HepG2 (cell line): ENCODE data around the gene LPIN3. TPM values are rescaled to one million over a fixed set of nuclear protein-coding genes. Genes with fewer than 3 reads are reported as not detected.

Experiments
- ARID2 ChIP-seq: sonication (generic); formaldehyde crosslinking; IDR thresholded peaks from 2 replicates; pipeline ENCODE4 v1.8.1; 2022; ENCODE audit warnings: mild to moderate bottlenecking, missing genetic modification reagents, borderline replicate concordance
- CCAR2 ChIP-seq: fragments of 200-400 bp; formaldehyde crosslinking; optimal IDR thresholded peaks from 2 replicates; pipeline ENCODE3; 2018; ENCODE audit warnings: low read depth, mild to moderate bottlenecking, low read length, moderate library complexity
- KAT7 ChIP-seq: IDR thresholded peaks from 2 replicates; pipeline ENCODE4 v1.6.1; 2018; ENCODE audit warnings: borderline replicate concordance, missing compliant biosample characterization
- MIXL1 ChIP-seq: IDR thresholded peaks from 2 replicates; pipeline ENCODE4 v1.6.1; 2016
- MXI1 ChIP-seq: IDR thresholded peaks from 3 replicates; pipeline ENCODE4 v1.6.1; 2012; ENCODE audit warnings: low read depth, low read length, inconsistent platforms, borderline replicate concordance
- NFE2L2 ChIP-seq: fragments of 150-350 bp; IDR thresholded peaks from 2 replicates; pipeline ENCODE4 v1.6.1; 2014; ENCODE audit warnings: low read length
- PAX8 ChIP-seq: sonication (generic); formaldehyde crosslinking; IDR thresholded peaks from 2 replicates; pipeline ENCODE4 v1.8.0; 2022; ENCODE audit warnings: mild to moderate bottlenecking, missing genetic modification reagents, borderline replicate concordance
- PHF5A ChIP-seq: IDR thresholded peaks from one replicate; pipeline ENCODE4 v1.6.1; 2018; ENCODE audit warnings: low read depth, missing genetic modification reagents; ENCODE audit not compliant: unreplicated experiment
- PITX1 ChIP-seq: sonication (generic); formaldehyde crosslinking; IDR thresholded peaks from 2 replicates; pipeline ENCODE4 v1.5.1; 2020; ENCODE audit warnings: mild to moderate bottlenecking, missing genetic modification reagents
- RFX5 ChIP-seq: IDR thresholded peaks from 2 replicates; pipeline ENCODE4 v1.6.1; 2011; ENCODE audit warnings: low read depth, low read length, improper control_type of control experiment
- SALL1 ChIP-seq: sonication (generic); formaldehyde crosslinking; IDR thresholded peaks from 2 replicates; pipeline ENCODE4 v1.8.0; 2022; ENCODE audit warnings: mild to moderate bottlenecking, missing genetic modification reagents
- TAF1 ChIP-seq: sonication (generic); formaldehyde crosslinking; IDR thresholded peaks from 2 replicates; pipeline ENCODE4 v1.4.0; 2020; ENCODE audit warnings: missing genetic modification reagents
- TSC22D2 ChIP-seq: sonication (generic); formaldehyde crosslinking; IDR thresholded peaks from 2 replicates; pipeline ENCODE4 v1.5.1; 2020; ENCODE audit warnings: missing genetic modification reagents, mild to moderate bottlenecking, borderline replicate concordance
- ZNF431 ChIP-seq: sonication (generic); formaldehyde crosslinking; IDR thresholded peaks from 2 replicates; pipeline ENCODE4 v1.9.0; 2022; ENCODE audit warnings: missing genetic modification reagents, low read depth, mild to moderate bottlenecking, borderline replicate concordance
- ZSCAN12 ChIP-seq: sonication (generic); formaldehyde crosslinking; IDR thresholded peaks from 2 replicates; pipeline ENCODE4 v1.9.0; 2021; ENCODE audit warnings: mild to moderate bottlenecking, missing genetic modification reagents
- ZSCAN25 ChIP-seq: sonication (generic); formaldehyde crosslinking; IDR thresholded peaks from 2 replicates; pipeline ENCODE4 v1.8.0; 2022; ENCODE audit warnings: mild to moderate bottlenecking, missing genetic modification reagents
- polyA plus RNA-seq, 8 experiments: library from polyadenylated mRNA; depleted of rRNA in 3 of 8; stranded (reverse) in 7 of 8; unstranded in 1 of 8; fragments of >200 nt; fragmentation: Illumina TruSeq in 4 of 8; extraction: Trizol in 4 of 8; gene quantifications; 2 replicates each; pipeline versions ENCODE4 v1.2.1 to v1.2.3, GENCODE V29; 2011 to 2016; ENCODE audit warnings: low read depth in 4 of 8, missing spikeins in 1 of 8, mixed read lengths in 1 of 8; ENCODE audit not compliant: insufficient read depth in 1 of 8
- total RNA-seq, 5 experiments: library from RNA; depleted of rRNA; stranded (reverse); fragments of >200 nt; fragmentation: Illumina TruSeq; extraction: Trizol; gene quantifications; 2 replicates each; pipeline ENCODE4 v1.2.3, GENCODE V29; 2016; ENCODE audit warnings: low read depth in 1 of 5
- TF ChIP-seq, protein P1 (sequence below), 2 experiments: sonication (generic) in 1 of 2; formaldehyde crosslinking in 1 of 2; IDR thresholded peaks; 2 replicates each; pipeline versions ENCODE4 v1.5.1 to v1.6.1; 2011 to 2020; ENCODE audit warnings: borderline replicate concordance in 1 of 2, low read depth in 1 of 2, low read length in 1 of 2, mild to moderate bottlenecking in 1 of 2, missing genetic modification reagents in 1 of 2, moderate library complexity in 1 of 2
- TF ChIP-seq, protein P2 (sequence below): sonication (generic); formaldehyde crosslinking; conservative IDR thresholded peaks from 2 replicates; pipeline ENCODE4 v1.4.0; 2020; ENCODE audit warnings: mild to moderate bottlenecking, missing genetic modification reagents, moderate library complexity
- TF ChIP-seq, protein P3 (sequence below): sonication (generic); formaldehyde crosslinking; IDR thresholded peaks from 2 replicates; pipeline ENCODE4 v1.9.0; 2022; ENCODE audit warnings: low read depth, missing genetic modification reagents
- TF ChIP-seq, protein P4 (sequence below): sonication (generic); formaldehyde crosslinking; IDR thresholded peaks from 2 replicates; pipeline ENCODE4 v1.5.1; 2020; ENCODE audit warnings: missing genetic modification reagents, mild to moderate bottlenecking, borderline replicate concordance

Gene LPIN3
- total and polyA plus RNA-seq, 2 of the 13 experiments (the other 11 are each of a cell fraction or from before 2014, with no cell fraction given), result 14.2 to 28.6 TPM

DNA sequence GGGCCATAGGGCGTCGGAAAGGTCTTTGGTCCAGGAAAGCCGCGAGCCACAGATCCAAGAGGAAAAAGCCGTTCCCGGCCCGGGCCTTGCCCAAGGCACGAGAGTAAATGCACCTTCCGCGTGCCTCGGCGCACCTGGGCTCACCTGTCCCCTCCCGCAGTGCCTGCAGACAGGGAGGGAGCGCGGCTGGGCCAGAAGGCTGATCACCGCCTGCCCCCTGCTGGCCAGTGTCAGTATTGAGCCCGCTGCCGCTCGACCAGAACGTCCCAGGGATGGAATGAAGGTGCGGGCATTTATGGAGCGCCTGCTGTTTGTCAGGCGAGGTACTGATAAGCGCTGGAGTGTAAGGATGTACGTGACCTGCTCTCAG is 679 bp upstream of the LPIN3 start (continued):
- peak; percentile 39; the same call in 1 of the 2 replicates for TF ChIP-seq PAX8 (CRISPR knock-in tag)
- 0 out of 2 replicates have a peak, but pooled peaks have one; percentile 34 for TF ChIP-seq TSC22D2 (CRISPR knock-in tag)
- no peak for TF ChIP-seq ZNF431 (CRISPR knock-in tag)
- no peak for TF ChIP-seq NFE2L2
- no peak for TF ChIP-seq CCAR2
- no peak for TF ChIP-seq ZSCAN25 (CRISPR knock-in tag)
- peak; percentile 80 for TF ChIP-seq PITX1 (CRISPR knock-in tag)
- TF ChIP-seq, protein P1, sequence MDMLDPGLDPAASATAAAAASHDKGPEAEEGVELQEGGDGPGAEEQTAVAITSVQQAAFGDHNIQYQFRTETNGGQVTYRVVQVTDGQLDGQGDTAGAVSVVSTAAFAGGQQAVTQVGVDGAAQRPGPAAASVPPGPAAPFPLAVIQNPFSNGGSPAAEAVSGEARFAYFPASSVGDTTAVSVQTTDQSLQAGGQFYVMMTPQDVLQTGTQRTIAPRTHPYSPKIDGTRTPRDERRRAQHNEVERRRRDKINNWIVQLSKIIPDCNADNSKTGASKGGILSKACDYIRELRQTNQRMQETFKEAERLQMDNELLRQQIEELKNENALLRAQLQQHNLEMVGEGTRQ (IDR thresholded peaks at IDR 0.05; ENCODE audit: low read depth, low read length), result no peak
- TF ChIP-seq, protein P1 (CRISPR knock-in tag; IDR thresholded peaks at IDR 0.05; ENCODE audit: borderline replicate concordance), result no peak; the same call in 1 of the 2 replicates
- TF ChIP-seq MIXL1, result 0 out of 2 replicates have a peak, but pooled peaks have one; percentile 66
- TF ChIP-seq, protein P2, sequence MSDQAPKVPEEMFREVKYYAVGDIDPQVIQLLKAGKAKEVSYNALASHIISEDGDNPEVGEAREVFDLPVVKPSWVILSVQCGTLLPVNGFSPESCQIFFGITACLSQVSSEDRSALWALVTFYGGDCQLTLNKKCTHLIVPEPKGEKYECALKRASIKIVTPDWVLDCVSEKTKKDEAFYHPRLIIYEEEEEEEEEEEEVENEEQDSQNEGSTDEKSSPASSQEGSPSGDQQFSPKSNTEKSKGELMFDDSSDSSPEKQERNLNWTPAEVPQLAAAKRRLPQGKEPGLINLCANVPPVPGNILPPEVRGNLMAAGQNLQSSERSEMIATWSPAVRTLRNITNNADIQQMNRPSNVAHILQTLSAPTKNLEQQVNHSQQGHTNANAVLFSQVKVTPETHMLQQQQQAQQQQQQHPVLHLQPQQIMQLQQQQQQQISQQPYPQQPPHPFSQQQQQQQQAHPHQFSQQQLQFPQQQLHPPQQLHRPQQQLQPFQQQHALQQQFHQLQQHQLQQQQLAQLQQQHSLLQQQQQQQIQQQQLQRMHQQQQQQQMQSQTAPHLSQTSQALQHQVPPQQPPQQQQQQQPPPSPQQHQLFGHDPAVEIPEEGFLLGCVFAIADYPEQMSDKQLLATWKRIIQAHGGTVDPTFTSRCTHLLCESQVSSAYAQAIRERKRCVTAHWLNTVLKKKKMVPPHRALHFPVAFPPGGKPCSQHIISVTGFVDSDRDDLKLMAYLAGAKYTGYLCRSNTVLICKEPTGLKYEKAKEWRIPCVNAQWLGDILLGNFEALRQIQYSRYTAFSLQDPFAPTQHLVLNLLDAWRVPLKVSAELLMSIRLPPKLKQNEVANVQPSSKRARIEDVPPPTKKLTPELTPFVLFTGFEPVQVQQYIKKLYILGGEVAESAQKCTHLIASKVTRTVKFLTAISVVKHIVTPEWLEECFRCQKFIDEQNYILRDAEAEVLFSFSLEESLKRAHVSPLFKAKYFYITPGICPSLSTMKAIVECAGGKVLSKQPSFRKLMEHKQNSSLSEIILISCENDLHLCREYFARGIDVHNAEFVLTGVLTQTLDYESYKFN (CRISPR knock-in tag), result no peak; the same call in 1 of the 2 replicates
- TF ChIP-seq PHF5A (CRISPR knock-in tag), result no peak
- no peak for TF ChIP-seq ARID2 (CRISPR knock-in tag)
- no peak for TF ChIP-seq KAT7 (CRISPR knock-in tag)
- no peak for TF ChIP-seq ZSCAN12
- peak; percentile 83 for TF ChIP-seq SALL1
- peak; percentile 47; the same call in 1 of the 3 replicates for TF ChIP-seq MXI1
- TF ChIP-seq, protein P3, sequence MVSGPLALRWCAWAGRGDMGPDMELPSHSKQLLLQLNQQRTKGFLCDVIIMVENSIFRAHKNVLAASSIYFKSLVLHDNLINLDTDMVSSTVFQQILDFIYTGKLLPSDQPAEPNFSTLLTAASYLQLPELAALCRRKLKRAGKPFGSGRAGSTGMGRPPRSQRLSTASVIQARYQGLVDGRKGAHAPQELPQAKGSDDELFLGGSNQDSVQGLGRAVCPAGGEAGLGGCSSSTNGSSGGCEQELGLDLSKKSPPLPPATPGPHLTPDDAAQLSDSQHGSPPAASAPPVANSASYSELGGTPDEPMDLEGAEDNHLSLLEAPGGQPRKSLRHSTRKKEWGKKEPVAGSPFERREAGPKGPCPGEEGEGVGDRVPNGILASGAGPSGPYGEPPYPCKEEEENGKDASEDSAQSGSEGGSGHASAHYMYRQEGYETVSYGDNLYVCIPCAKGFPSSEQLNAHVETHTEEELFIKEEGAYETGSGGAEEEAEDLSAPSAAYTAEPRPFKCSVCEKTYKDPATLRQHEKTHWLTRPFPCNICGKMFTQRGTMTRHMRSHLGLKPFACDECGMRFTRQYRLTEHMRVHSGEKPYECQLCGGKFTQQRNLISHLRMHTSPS (CRISPR knock-in tag), result no peak; the same call in 1 of the 2 replicates
- TF ChIP-seq RFX5, result no peak
- TF ChIP-seq TAF1 (CRISPR knock-in tag), result no peak
- TF ChIP-seq, protein P4, sequence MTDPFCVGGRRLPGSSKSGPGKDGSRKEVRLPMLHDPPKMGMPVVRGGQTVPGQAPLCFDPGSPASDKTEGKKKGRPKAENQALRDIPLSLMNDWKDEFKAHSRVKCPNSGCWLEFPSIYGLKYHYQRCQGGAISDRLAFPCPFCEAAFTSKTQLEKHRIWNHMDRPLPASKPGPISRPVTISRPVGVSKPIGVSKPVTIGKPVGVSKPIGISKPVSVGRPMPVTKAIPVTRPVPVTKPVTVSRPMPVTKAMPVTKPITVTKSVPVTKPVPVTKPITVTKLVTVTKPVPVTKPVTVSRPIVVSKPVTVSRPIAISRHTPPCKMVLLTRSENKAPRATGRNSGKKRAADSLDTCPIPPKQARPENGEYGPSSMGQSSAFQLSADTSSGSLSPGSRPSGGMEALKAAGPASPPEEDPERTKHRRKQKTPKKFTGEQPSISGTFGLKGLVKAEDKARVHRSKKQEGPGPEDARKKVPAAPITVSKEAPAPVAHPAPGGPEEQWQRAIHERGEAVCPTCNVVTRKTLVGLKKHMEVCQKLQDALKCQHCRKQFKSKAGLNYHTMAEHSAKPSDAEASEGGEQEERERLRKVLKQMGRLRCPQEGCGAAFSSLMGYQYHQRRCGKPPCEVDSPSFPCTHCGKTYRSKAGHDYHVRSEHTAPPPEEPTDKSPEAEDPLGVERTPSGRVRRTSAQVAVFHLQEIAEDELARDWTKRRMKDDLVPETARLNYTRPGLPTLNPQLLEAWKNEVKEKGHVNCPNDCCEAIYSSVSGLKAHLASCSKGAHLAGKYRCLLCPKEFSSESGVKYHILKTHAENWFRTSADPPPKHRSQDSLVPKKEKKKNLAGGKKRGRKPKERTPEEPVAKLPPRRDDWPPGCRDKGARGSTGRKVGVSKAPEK (CRISPR knock-in tag), result 0 out of 2 replicates have a peak, but pooled peaks have one; percentile 87
